OCI-LY3 (cell line): Measurements from ENCODE around the gene SLC4A7.

Source experiments
- EZH2phosphoT487 ChIP-seq: fragments of 200-600 bp; shearing (Covaris generic); IDR thresholded peaks from 2 replicates; pipeline ENCODE4 v1.6.1; 2018; ENCODE audit warnings: antibody characterized with exemption, mixed run types, low read depth
- TF ChIP-seq, protein P1 (sequence below): fragments of 200-600, 300-600 bp; sonication (generic); IDR thresholded peaks from 2 replicates; pipeline ENCODE4 v1.5.1; 2014; ENCODE audit warnings: antibody characterized with exemption, low read length, low read depth

DNA sequence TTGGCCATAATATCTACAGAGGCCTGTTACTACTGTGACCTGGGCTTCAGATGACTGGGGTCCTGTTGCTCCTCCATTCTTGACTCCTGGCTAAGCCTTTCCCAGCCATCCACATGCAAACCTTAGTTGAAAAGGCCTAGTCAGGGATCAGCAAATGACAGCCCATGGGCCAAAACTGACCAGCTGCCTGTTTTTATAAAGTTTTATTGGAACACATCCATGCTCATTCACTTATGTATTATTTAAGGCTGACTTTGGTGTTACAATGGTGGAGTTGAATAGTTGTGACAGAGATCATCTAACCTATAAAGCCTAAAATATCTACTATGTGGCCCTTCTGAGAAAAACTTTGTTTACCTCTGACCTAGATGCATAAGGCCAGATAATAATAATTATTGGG is 16.8 kb upstream of the SLC4A7 start:
- TF ChIP-seq, protein P1, sequence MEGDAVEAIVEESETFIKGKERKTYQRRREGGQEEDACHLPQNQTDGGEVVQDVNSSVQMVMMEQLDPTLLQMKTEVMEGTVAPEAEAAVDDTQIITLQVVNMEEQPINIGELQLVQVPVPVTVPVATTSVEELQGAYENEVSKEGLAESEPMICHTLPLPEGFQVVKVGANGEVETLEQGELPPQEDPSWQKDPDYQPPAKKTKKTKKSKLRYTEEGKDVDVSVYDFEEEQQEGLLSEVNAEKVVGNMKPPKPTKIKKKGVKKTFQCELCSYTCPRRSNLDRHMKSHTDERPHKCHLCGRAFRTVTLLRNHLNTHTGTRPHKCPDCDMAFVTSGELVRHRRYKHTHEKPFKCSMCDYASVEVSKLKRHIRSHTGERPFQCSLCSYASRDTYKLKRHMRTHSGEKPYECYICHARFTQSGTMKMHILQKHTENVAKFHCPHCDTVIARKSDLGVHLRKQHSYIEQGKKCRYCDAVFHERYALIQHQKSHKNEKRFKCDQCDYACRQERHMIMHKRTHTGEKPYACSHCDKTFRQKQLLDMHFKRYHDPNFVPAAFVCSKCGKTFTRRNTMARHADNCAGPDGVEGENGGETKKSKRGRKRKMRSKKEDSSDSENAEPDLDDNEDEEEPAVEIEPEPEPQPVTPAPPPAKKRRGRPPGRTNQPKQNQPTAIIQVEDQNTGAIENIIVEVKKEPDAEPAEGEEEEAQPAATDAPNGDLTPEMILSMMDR, result no peak
- TF ChIP-seq EZH2phosphoT487, result no peak
